ENCODE results near the gene BEND4.

Gene BEND4

GRCh38 chr4:42070463-42070862 is 82.0 kb downstream of the BEND4 start:
- no peak for TF ChIP-seq POLR2A (IDR thresholded peaks at IDR 0.05; ENCODE audit: low read depth, low read length)
- FAIRE-seq (no peak), DNase-seq (ENCODE audit: insufficient read length, low spot score) (no peak)

GRCh38 chr4:42067264-42067663 is 85.2 kb downstream of the BEND4 start:
- no peak for TF ChIP-seq POLR2A (IDR thresholded peaks at IDR 0.05; ENCODE audit: low read depth, low read length)
- DNase-seq (ENCODE audit: insufficient read length, low spot score): no peak
- no peak for FAIRE-seq

- FAIRE-seq (no peak), DNase-seq (ENCODE audit: insufficient read length, low spot score) (no peak)
- no peak for TF ChIP-seq POLR2A (IDR thresholded peaks at IDR 0.05; ENCODE audit: low read depth, low read length)
Observed at GRCh38 chr4:42066402-42066801, 86.1 kb downstream of the BEND4 start.
